HG03442 (cell line): ENCODE results near the gene PLAAT2.

ENCODE experiments used
- ATAC-seq: cut with Tn5 transposase; IDR thresholded peaks from one replicate; pipeline ENCODE4 v1.9.1; 2021; ENCODE audit warnings: mild to moderate bottlenecking, moderate library complexity; ENCODE audit not compliant: unreplicated experiment

The PLAAT2 gene

DNA sequence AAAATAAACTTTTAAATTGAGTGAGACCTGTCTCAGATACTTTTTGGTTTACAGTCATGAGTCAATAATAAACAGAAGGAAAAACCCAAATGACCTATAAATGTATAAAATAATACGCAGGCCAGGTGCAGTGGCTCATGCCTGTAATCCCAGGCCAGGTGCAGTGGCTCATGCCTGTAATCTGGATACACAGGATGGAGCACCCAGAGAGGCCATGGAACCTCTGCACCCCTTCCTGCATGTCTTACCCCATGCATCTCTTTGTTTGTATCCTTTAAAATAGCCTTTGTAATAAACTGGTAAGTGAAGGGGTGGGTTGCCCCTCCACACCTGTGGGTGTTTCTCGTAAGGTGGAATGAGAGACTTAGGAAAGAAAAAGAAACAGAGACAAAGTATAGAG, 35.5 kb downstream of the PLAAT2 start:
- ATAC-seq = no peak

DNA sequence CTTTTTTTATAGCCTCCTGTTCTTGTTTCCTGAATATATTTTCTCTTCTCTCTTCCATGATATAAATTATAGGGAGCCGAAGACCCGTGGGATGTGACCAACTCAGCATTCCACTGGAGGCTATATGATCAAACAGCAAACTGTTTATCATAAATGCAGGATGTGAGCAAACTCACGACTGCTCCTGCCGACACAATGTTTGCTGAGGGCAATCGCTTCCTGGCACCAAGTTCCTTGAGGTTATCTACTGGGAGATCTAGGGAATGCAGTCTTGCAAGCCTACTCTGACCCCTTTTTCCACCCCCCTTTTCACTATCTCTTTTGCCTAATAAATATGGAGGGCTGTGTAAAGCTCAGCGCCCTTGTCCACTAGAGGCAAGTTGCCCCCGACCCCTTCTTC, 40.0 kb downstream of the PLAAT2 start:
- ATAC-seq = no peak

DNA sequence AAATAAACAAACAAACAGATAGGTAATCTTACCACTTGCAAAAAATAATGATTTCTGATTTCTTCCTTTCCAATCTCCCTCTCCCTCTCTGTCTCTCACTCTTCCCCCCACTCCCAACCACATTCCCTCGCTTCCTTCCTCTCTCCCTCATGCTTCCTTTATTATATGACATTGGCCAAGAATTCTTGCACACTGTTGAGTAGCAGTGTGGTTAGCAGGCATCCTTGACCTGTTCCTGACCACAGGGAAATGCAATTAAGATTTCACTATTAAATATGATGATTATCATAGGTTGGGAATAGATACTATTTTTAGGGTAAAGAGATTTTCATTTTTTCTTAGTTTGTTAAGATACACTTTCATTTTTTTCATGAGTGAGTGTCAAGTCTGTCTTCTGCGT, 41.3 kb downstream of the PLAAT2 start:
- no peak for ATAC-seq

DNA sequence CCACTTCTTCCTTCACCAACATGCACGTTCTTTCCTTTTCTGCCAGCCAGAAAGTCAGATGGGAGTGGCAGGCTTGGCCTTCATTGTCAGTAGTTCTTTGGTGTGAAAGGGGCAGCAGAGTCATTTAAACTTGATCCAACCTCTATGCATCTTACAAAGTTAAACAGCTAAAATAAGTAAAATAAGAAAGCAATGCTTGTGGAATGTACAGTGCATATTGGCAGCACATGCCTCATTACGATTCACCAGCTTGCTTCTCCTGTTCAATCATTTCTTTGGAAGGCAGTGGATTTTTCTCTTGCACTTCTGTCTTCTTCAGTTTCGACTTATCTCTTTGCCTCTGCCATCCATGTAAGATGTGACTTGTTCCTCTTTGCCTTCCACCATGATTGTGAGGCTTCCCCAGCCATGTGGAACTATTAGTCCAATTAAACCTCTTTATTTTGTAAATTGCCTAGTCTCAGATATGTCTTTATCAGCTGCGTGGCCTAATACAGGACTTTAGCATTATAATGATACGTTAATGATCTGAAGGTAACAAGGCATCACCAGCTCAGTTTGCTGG, 42.5 kb downstream of the PLAAT2 start:
- no peak for ATAC-seq

DNA sequence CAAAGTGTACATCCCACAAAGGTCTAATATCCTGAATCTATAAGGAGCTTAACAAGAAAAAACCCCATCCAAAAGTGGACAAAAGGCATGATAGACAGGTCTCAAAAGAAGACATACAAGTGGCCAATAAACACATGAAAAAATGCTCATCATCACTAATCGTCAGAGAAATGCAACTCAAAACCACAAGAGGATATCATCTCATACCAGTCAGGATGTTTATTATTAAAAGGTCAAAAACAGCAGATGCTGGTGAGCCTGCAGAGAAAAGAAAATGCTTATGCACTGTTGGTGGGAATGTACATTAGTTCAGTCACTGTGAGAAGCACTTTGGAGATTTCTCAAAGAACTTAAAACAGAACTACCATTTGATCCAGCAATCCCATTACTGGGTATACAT, 44.6 kb downstream of the PLAAT2 start:
- no peak for ATAC-seq

DNA sequence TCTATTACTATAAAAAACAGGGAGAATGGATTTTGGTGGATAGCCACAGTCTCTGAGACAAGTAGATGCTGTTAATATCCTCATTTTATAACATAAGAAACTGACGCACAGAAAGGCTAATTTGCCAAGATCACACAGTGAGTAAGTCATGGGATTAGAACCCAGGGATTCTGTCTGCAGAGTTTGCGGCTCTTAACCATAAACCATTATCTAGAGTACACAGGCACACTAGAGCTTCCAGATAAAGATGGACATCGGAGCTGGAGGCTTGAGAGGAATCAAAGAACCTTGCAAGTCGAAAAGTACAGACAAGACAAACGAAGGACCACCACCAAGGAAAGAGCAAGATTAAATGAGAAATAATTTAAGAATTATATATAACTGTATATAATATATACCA, 46.0 kb downstream of the PLAAT2 start:
- ATAC-seq = no peak

DNA sequence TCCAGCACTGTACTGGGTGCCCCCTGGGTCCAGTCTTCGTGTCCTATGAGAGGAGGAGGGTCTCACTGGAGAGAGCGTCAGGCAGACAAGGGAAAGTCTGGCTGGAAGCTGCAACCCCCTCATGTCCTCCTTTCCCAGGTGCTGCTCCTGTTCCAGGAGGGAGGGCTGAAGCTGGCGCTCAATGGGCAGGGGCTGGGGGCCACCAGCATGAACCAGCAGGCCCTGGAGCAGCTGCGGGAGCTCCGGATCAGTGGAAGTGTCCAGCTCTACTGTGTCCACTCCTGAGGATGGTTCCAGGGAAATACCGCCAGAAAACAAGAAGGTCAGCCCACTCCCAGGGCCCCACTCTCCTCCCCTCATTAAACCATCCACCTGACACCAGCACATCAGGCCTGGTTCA, 47.1 kb downstream of the PLAAT2 start:
- ATAC-seq = no peak

DNA sequence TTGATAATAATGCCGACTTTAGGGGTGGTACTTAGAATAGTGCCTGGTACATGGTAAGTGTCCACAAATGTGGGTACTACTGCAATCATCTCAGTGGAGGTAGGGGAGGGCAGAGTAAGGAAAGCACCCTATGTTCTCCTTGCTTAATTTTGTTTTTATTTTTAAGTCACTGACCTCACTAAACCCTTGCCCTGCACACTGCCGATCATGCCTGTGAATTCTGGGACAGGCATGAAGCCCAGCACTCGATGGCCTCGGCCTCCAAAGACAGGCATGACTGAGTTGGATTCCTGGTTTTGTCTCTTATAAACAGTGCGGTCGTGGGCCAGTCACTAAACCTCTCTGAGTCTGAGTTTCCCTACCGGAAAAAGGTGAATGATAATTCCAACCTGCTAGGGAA, 50.4 kb downstream of the PLAAT2 start:
- ATAC-seq = no peak

DNA sequence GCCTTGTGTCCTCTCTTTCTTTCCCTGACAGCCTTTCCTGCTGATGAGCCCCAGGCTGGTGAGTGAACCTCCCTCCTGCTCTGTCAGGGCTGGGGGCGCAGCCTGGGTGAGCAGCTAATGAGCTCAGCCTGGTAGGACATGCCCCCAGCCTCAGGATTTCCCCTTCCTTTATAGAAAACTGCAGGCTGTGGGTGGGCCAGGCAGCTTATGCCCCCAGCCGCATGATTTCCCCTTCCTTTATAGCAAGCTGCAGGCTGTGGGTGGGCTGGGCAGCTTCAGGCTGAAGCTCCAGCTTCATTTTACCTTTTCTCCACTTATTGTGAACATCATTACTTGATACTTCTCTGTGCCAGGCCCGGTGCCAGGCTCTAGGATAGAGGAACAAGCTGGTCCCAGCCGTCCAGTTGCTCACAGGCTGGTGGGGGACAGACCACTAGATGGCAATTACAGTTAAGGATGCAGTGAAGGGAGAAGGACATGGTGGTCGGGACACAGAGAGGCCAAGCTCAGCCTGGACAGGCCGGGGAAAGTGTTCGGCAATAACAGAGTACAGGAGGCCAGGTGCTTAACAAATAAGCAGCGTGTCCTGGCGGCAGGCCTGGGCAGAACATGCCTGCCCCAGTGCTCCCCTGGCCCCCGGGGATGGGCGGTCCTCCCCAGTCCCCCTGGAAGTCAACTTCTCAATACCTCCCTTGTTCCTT, 52.0 kb downstream of the PLAAT2 start:
- no peak for ATAC-seq

DNA sequence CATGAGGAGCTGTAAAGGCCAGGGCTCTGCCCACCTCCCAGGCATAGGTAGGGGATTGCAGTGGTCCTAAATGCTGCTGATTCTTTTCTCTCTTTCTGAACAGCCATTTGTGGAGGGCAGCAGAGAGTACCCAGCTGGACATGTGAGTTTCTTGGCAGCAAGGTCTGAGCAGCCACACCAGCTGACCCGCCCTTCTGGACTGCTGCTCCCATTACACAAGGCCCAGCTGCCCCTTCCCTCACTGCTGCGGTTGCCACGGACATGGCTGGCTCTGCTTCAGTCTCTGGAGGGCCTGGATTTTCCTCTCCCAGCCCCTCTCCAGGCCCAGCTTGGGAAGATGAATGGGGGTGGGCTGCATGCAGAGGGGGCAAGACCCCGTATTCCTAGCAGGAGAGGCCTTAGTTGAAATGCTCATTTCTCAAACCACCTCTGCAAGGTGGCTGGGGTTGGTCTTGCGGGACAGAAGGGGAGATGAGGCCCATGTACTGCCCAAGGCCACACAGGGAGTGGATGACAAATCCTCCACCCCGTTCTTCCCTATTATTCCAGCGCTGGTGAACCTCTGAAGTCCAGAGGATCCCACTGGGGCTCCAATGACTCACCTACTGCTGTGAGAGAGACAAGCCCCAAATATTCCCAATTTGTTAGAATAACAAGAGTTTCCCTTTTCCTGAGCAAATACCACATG, 52.7 kb downstream of the PLAAT2 start:
- ATAC-seq = no peak

DNA sequence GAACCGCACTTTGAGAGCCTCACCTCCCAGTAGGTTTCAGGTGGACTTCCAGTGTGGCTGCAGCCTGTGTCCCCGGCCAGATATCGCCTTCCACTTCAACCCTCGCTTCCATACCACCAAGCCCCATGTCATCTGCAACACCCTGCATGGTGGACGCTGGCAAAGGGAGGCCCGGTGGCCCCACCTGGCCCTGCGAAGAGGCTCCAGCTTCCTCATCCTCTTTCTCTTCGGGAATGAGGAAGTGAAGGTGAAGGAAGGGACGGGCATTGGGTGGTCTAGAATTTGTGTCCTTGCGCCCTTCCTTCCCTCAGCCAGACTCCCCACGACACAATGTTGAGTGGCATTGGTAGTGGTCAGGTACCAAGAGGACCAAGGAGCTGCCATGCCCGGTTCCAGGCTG, 54.4 kb downstream of the PLAAT2 start:
- ATAC-seq = no peak

DNA sequence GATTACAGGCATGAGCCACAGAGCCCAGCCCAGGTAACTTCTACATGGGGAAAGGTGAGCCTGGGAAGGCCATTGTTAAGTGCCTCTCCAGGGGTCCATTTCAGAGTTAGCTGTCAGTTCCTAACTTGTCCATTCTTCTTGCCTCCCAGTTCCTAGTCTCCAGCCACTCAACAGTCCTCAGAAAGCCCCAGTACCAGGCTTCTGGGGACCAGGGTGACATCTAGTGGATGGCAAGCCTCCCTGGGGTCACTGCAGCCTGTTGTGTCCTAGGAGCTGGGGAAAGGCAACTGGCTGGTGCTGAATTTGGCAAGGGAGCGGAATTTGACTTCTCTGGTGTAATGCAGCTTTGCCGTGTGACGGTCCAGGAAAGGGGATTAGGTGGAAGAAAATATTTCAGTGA, 55.2 kb downstream of the PLAAT2 start:
- no peak for ATAC-seq

DNA sequence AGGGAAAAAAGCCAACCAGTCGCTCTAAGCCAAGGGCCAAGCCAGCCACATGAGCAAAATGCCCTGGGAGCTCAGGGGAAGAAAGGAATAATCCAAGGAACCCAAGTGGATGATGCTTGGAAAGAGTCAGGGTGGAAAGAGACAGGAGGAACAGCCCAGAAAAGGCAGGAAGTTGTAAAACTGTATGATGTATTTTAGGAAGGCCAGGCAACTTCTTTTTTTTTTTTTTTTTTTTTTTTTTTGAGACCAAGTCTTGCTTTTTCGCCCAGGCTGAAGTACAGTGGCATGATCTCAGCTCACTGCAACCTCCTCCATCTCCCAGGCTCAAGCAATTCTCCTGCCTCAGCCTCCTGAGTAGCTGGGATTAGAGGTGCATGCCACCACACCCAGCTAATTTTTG, 55.7 kb downstream of the PLAAT2 start:
- ATAC-seq = no peak

DNA sequence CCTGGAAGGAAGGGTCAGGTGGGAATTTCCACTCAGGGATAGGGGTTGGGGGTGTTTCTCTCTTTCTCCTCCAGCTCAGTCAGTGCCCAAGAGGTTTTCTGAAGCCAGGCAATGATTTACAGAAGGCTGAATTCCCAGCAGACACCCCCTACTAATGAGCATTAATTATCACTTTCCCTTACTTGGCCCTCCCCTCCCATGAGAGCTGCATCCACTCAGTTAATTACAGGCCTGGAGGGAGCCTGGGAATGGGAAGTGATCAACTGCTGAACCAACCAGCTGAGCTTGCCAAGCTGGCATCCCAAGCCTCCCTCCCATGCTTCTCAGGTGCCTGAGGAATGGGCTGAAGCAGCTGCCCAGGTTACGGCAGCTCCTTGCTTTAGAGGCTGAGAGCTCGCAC, 56.3 kb downstream of the PLAAT2 start:
- no peak for ATAC-seq

DNA sequence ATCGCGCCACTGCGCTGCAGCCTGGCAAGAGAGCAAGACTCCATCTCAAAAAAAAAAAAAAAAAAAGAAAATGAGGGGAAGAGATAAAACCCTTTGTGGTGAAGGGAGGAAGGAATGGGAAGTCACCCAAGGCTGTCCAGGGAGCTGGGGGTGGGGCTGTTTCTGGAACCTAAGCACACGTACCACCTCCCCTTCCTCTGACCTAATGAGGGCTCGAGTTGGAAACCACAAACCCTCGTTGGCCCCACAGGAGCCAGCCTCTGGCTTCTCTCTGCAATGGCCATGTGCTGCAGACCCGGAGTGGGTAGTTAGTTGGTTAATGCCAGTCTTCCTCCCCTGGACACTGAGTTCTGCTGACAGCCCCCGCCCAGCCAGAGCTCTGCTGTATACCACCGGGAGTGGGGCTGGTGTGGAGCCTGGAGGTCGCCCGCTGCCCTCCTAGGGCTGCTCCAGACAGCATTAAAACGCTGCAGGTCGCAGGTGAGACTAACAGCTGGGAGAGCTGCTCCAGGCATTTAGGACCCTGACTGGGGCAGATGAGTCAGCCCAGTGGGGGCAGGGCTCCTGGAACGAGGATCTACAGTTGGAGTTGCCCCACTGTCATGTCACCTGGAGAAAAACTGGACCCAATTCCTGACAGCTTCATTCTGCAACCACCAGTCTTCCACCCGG, 57.2 kb downstream of the PLAAT2 start, which contains the start of gene LGALS12:
LGALS12 (plus strand) TSS at position 228 of the 672 bp plus-strand sequence; CDS start at position 603, 375 bp downstream.
- ATAC-seq = no peak

DNA sequence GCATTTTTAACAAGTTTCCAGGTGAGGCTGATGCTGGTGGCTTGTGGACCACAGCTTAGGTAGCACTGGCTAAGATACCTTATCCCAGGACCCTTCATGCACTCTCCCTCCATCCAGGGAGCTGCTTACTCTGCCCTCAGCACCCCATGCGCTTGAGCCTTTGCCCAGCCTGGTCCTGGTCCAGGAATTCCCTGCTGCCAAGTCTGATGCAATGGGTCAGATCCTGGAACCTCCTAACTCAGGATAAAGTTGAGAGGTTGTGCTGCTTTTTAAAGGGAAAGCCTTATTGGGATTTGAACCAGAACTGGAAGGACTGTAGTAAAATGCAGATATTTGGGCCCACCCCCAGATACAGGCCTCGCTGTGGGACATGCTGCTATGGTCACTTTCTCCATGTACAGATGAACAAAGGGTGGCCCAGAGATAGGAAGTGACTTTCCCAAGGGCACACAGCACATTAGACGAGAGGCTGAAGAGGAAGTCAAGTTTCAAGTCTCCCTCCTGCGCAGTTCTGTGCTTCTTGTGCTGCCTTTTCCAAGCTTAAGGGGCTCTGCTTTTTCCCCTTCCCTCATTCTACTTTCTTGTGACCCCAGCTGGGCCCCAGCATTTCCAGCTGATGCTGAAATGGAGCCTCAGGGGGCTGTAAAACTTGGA, 58.1 kb downstream of the PLAAT2 start:
- ATAC-seq = no peak

DNA sequence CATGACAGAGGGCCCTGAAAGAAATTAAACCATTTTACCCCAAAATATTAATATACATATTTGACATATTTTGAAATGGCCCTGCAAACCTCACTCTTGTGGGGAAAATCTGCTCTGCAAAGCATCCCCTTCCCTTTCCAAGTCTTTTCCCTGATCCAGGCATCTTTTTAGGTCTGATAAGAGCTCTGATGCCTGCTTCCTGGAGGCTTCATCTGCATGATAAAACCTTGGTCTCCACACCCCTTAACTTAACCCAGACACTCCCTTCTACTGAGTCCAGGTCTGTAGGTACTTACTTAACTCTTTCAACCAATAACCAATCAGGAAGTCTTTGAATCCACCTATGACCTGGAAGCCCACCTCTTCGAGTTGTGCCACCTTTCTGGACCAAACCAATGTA, 59.1 kb downstream of the PLAAT2 start:
- ATAC-seq = no peak

DNA sequence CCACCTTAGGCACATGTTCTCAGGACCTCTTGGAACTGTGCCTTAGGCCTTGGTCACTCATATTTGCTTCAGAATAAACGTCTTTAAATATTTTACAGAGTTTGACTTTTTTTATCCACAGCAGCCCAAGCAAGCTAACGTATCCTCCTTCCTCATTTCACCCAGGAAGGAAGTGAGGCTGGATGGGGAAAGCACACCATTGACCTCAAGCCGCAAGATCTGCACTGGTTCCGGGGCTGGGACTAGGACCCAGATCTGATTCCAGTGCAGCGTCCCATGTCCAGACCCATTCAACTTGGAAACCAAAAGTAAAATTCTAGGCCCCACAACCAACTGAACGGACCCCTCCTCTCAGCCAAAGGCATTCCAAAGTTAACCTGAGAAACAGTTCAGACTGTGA, 59.7 kb downstream of the PLAAT2 start:
- ATAC-seq = no peak
